GM18520 (cell line): ENCODE results near the gene MYH14.
"Not testable (repeated sequence)": the region's sequence is repeated elsewhere in the genome, so short reads cannot be mapped to it uniquely, and the experiment has no call there.

Experiments used
- ATAC-seq: cut with Tn5 transposase; IDR thresholded peaks from one replicate; pipeline ENCODE4 v1.9.1; 2021; ENCODE audit not compliant: unreplicated experiment

Gene MYH14

GRCh38 chr19:50330365-50331078 lies 127.1 kb downstream of the MYH14 start:
- no peak for ATAC-seq

- no peak for ATAC-seq
Measured at GRCh38 chr19:50331221-50331993, 128.0 kb downstream of the MYH14 start.

- ATAC-seq: no peak
Measured at GRCh38 chr19:50331994-50332243, 128.5 kb downstream of the MYH14 start.

- no peak for ATAC-seq
Measured at GRCh38 chr19:50332244-50333038, 129.0 kb downstream of the MYH14 start.

GRCh38 chr19:50333235-50333736 lies 129.9 kb downstream of the MYH14 start:
- ATAC-seq: peak; percentile 52

GRCh38 chr19:50333737-50334617 lies 130.6 kb downstream of the MYH14 start:
- peak; percentile 18 for ATAC-seq

- no peak for ATAC-seq
Measured at GRCh38 chr19:50334741-50335421, 131.5 kb downstream of the MYH14 start.

- ATAC-seq: not testable (repeated sequence)
Measured at GRCh38 chr19:50337031-50337430, 133.6 kb downstream of the MYH14 start.

- no peak for ATAC-seq
Measured at GRCh38 chr19:50340331-50340730, 136.9 kb downstream of the MYH14 start.

GRCh38 chr19:50341091-50341564 lies 137.7 kb downstream of the MYH14 start:
- peak; percentile 62 for ATAC-seq

GRCh38 chr19:50344661-50345318 lies 141.4 kb downstream of the MYH14 start:
- ATAC-seq: peak; percentile 29

- ATAC-seq: peak; percentile 46
Measured at GRCh38 chr19:50347089-50347581, 143.7 kb downstream of the MYH14 start.

- no peak for ATAC-seq
Measured at GRCh38 chr19:50349277-50350057, 146.0 kb downstream of the MYH14 start.

GRCh38 chr19:50352242-50352641 lies 148.8 kb downstream of the MYH14 start:
- no peak for ATAC-seq

GRCh38 chr19:50353487-50353880 lies 150.1 kb downstream of the MYH14 start:
- not testable (repeated sequence) for ATAC-seq

- no peak for ATAC-seq
Measured at GRCh38 chr19:50356691-50357177, 153.3 kb downstream of the MYH14 start.

- ATAC-seq: no peak
Measured at GRCh38 chr19:50357178-50358100, 154.0 kb downstream of the MYH14 start.
